ENCODE measurements around the gene SEM1.

- TF ChIP-seq PATZ1 (CRISPR knock-in tag; IDR thresholded peaks at IDR 0.05; ENCODE audit: borderline replicate concordance) = no peak
- TF ChIP-seq POU6F1 (CRISPR knock-in tag; IDR thresholded peaks at IDR 0.05; ENCODE audit: borderline replicate concordance, low read depth) = no peak
- no peak for TF ChIP-seq ARNTL (CRISPR knock-in tag; IDR thresholded peaks at IDR 0.05; ENCODE audit: borderline replicate concordance, low read depth)
- TF ChIP-seq ZFP3 (CRISPR knock-in tag; IDR thresholded peaks at IDR 0.05) = no peak
- no peak for TF ChIP-seq CSRNP3 (CRISPR knock-in tag; IDR thresholded peaks at IDR 0.05)
- no peak for TF ChIP-seq PPARA (CRISPR knock-in tag; IDR thresholded peaks at IDR 0.05; ENCODE audit: borderline replicate concordance)
- no peak for TF ChIP-seq TOX (CRISPR knock-in tag; IDR thresholded peaks at IDR 0.05; ENCODE audit: borderline replicate concordance)
- no peak for TF ChIP-seq RARB (CRISPR knock-in tag; IDR thresholded peaks at IDR 0.05)
- TF ChIP-seq ISL1 (CRISPR knock-in tag; IDR thresholded peaks at IDR 0.05) = no peak
- TF ChIP-seq SNAI2 (CRISPR knock-in tag; IDR thresholded peaks at IDR 0.05) = no peak
- no peak for TF ChIP-seq ZC3H10 (CRISPR knock-in tag; IDR thresholded peaks at IDR 0.05)
- no peak for TF ChIP-seq OSR1 (CRISPR knock-in tag; IDR thresholded peaks at IDR 0.05)
These were observed 11.8 kb downstream of the SEM1 start for GRCh38 chr7:96697822-96698221.
